NCI-H1048 (cell line): Measurements from ENCODE around the gene CHST2.

Source experiments
- DNase-seq: peaks from one replicate; lab custom pipeline; 2025; lab: John Stamatoyannopoulos, UW

CHST2 gene

DNA sequence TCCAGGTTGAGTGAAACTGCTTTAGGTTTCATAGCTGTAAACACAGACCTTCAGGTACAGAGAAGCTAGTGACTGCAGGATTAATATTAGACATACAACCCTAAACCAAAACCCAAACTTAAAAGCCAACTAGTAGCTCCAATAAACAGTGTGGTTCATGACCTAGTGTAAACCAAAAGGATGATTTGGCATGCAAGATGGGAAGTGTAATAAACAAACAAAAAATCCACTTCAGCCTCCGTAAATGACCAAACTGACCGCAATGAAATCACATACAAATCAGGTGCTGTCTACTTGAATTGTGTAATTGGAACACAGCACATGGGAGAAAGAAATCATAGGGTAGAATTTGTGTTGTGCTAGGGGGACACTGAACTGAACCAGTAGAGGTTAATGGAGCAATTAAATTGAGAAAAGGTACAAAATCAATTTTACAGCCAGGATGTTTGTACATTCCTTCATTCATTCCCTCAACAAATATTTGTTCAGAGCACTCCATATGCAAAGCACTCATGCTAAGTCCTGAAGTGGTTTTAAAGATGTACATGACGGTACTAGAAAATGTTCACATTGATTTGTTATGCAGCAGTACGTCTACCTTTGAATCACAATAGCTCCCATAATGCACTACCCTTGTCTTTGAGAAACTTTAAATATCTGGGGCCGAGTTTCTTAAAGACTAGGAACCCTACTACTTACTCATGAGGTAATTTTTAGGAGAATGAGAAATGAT, 21.4 kb upstream of the CHST2 start:
- DNase-seq = no peak

GRCh38 chr3:143099210-143099609, 20.4 kb upstream of the CHST2 start:
- DNase-seq = no peak

- DNase-seq = no peak
Measured at GRCh38 chr3:143099690-143100089, 19.9 kb upstream of the CHST2 start.

- no peak for DNase-seq
Measured at GRCh38 chr3:143100451-143100850, 19.1 kb upstream of the CHST2 start.

GRCh38 chr3:143101792-143102381, 17.7 kb upstream of the CHST2 start:
- no peak for DNase-seq

DNA sequence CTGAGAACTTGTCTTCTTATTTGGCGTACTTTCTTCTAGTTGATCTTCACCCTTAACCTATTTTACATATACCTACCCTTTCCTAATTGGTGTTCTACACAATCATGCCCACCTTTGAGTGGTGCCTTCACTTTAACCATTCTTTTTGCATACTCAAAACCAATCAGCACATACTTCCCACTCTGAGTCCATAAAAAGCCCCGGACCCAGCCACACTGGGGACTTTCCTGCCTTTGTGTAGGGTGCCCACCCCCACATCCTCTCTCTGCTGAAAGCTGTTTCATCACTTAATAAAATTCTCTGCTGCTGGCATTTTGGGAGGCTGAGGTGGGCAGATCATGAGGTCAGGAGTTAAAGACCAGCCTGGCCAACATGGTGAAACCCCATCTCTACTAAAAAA, 15.9 kb upstream of the CHST2 start:
- DNase-seq = no peak

GRCh38 chr3:143105170-143105569, 14.4 kb upstream of the CHST2 start:
- DNase-seq = no peak

GRCh38 chr3:143109861-143110260, 9.7 kb upstream of the CHST2 start:
- DNase-seq = no peak

GRCh38 chr3:143110371-143110770, 9.2 kb upstream of the CHST2 start:
- no peak for DNase-seq

DNA sequence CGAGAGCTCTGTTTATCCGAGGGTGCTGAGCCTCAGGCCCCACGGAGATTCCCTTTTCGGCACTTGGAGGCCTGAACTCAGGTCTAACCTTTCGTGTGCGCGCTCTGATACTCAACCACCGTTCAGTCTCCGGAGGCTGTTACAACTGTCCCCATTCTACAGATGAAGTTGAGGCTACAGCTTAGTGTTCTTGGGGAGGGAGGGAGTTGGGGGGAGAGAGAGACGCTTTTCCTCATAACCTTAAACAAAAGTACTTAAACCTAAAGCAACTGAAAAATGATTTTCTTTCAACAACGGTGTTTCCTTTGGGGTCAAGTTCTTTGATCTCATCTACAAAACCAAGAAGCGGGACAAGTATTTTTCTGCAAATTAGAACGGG, 952 bp upstream of the CHST2 start:
- no peak for DNase-seq

- no peak for DNase-seq
Measured at GRCh38 chr3:143119974-143120715, 574 bp downstream of the CHST2 start.

- no peak for DNase-seq
Measured at GRCh38 chr3:143120716-143121240, 1.2 kb downstream of the CHST2 start.

DNA sequence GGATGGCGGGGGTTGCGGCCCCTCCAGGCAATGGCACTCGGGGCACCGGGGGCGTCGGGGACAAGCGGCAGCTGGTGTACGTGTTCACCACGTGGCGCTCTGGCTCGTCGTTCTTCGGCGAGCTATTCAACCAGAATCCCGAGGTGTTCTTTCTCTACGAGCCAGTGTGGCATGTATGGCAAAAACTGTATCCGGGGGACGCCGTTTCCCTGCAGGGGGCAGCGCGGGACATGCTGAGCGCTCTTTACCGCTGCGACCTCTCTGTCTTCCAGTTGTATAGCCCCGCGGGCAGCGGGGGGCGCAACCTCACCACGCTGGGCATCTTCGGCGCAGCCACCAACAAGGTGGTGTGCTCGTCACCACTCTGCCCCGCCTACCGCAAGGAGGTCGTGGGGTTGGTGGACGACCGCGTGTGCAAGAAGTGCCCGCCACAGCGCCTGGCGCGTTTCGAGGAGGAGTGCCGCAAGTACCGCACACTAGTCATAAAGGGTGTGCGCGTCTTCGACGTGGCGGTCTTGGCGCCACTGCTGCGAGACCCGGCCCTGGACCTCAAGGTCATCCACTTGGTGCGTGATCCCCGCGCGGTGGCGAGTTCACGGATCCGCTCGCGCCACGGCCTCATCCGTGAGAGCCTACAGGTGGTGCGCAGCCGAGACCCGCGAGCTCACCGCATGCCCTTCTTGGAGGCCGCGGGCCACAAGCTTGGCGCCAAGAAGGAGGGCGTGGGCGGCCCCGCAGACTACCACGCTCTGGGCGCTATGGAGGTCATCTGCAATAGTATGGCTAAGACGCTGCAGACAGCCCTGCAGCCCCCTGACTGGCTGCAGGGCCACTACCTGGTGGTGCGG, 1.9 kb downstream of the CHST2 start:
- no peak for DNase-seq

DNA sequence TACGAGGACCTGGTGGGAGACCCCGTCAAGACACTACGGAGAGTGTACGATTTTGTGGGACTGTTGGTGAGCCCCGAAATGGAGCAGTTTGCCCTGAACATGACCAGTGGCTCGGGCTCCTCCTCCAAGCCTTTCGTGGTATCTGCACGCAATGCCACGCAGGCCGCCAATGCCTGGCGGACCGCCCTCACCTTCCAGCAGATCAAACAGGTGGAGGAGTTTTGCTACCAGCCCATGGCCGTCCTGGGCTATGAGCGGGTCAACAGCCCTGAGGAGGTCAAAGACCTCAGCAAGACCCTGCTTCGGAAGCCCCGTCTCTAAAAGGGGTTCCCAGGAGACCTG, 2.5 kb downstream of the CHST2 start:
- no peak for DNase-seq

DNA sequence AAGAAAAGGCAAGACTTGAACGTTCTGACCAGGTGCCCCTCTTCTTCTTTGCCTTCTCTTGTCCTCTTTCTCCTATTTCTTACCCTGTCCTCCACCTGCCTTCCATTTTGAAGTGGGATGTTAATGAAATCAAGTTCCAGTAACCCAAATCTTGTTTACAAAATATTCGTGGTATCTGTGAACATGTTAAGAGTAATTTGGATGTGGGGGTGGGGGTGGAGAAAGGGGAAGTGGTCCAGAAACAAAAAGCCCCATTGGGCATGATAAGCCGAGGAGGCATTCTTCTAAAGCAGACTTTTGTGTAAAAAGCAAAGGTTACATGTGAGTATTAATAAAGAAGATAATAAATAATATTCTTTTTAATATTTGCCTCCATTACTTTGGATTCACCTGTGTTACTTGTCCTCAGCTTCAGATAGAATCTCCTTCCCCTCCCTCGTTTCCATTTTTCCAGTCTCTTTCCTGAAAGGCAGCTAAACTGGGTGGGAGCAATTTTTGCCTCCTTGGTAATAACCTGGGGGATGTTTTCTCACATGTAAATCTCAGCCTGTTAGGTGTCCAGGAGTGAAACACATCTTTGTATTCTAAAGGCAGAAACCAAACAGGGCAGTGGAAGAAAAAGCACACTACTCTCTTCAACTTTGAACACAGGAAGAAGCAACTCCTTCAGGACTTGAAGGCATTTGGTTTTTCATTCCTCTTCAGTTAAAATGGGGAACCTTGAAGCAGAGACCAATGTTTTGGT, 3.2 kb downstream of the CHST2 start:
- DNase-seq = no peak

- no peak for DNase-seq
Measured at GRCh38 chr3:143123353-143123984, 3.9 kb downstream of the CHST2 start.

GRCh38 chr3:143124601-143125520, 5.3 kb downstream of the CHST2 start:
- no peak for DNase-seq

DNA sequence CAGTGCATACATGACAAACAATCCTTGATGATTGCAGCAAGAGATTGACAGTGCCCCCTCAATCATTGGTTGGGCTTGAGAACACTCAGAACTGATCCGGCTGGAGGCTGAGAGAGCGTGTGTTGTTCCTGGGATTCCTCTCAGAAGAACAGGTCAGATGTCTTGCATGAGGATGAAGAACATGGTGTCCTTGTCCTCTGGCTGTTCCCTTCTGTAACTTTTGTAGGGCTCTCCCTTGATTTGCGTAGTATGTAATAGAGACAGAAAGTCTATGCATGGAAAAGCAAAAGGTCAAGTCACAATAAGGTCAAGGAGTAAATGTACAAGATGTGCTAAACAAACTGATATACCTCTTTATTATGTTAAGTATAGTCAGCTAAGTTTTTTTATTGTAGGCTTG, 8.2 kb downstream of the CHST2 start:
- DNase-seq = no peak

DNA sequence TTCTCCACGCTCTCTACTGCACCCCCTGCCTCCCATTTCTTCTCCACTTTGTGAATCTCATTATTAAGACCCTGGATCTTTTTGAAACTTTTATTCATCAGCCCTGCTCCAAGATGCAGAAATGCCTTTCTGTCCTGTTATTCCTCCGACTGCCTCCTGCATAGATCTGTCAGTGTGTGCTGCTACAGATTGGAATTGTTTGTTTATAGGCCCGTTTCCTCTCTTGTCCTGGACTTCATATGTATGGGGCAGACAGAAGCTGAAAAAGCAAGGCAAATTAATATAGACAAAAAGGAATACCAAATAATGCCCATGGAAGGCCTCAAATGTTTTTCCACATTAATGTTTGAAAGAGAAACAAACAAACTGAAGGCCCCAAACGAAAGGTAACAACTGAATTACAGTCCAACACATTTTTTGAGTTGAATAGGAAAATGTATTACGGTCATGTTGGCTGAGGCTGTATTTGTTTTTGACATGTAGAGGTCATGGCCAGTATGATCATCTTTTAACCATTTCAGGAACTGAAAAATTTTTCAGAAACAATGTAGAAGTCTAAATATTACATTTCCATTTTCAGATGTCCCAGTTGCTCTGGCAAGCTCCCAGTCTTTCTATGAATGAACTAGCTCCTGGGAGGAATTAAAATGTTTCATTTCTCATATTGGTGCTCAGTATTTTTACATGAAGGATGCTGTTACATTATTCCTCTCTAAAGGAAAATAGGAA, 8.8 kb downstream of the CHST2 start:
- no peak for DNase-seq
